ENCODE data around the gene CEP70.
"Not testable (repeated sequence)": the region's sequence is repeated elsewhere in the genome, so short reads cannot be mapped to it uniquely, and the experiment has no call there.

CEP70 gene

GRCh38 chr3:138455801-138456716 is 138.0 kb downstream of the CEP70 start:
- Histone ChIP-seq H4K20me1 (ENCODE audit: insufficient read depth, low read length) (no peaks in the 10 kb centered on the region), H2AFZ (ENCODE audit: low read length) (no peak overlapping the region), H3K9me2 (ENCODE audit: low read depth, low read length) (no peaks in the 10 kb centered on the region), H3K36me3 (ENCODE audit: insufficient read depth, low read length) (no peaks in the 10 kb centered on the region), H3F3A (ENCODE audit: insufficient read depth, low read length) (no peaks in the 10 kb centered on the region), H3K4me1 (ENCODE audit: insufficient read depth, low read length, severe bottlenecking) (no peaks in the 10 kb centered on the region), H3K27ac (ENCODE audit: low read depth, low read length, poor library complexity, severe bottlenecking) (no peak overlapping the region), H3K9ac (ENCODE audit: low read length) (no peak overlapping the region), H3K9me3 (ENCODE audit: low read length) (no peaks in the 10 kb centered on the region), H3K4me2 (ENCODE audit: low read length) (no peak overlapping the region), H3K4me3 (ENCODE audit: low read depth, low read length, poor library complexity, severe bottlenecking) (no peak overlapping the region), H3K79me2 (ENCODE audit: insufficient read depth, low read length) (no peaks in the 10 kb centered on the region), H3K27me3 (ENCODE audit: insufficient read depth, low read length) (no peaks in the 10 kb centered on the region)
- no peak for TF ChIP-seq EZH2 (IDR thresholded peaks at IDR 0.05; ENCODE audit: borderline replicate concordance, low read length)
- no peak for TF ChIP-seq CTCF (IDR thresholded peaks at IDR 0.05; ENCODE audit: low read length)

- not testable (repeated sequence) for H3K36me3 ChIP-seq (ENCODE audit: insufficient read depth, low read length); H3K79me2 ChIP-seq (ENCODE audit: insufficient read depth, low read length); H3K9me3 ChIP-seq (ENCODE audit: low read length); H2AFZ ChIP-seq (ENCODE audit: low read length); H3K4me1 ChIP-seq (ENCODE audit: insufficient read depth, low read length, severe bottlenecking); H3F3A ChIP-seq (ENCODE audit: insufficient read depth, low read length); H3K4me3 ChIP-seq (ENCODE audit: low read depth, low read length, poor library complexity, severe bottlenecking); H3K9me2 ChIP-seq (ENCODE audit: low read depth, low read length); H3K4me2 ChIP-seq (ENCODE audit: low read length); H3K27me3 ChIP-seq (ENCODE audit: insufficient read depth, low read length); H3K27ac ChIP-seq (ENCODE audit: low read depth, low read length, poor library complexity, severe bottlenecking); H4K20me1 ChIP-seq (ENCODE audit: insufficient read depth, low read length); H3K9ac ChIP-seq (ENCODE audit: low read length)
These were observed 140.1 kb downstream of the CEP70 start for GRCh38 chr3:138453940-138454339.

GRCh38 chr3:138452436-138452835 is 141.6 kb downstream of the CEP70 start:
- Histone ChIP-seq H4K20me1 (ENCODE audit: insufficient read depth, low read length) (no peaks in the 10 kb centered on the region), H2AFZ (ENCODE audit: low read length) (no peak overlapping the region), H3K9me3 (ENCODE audit: low read length) (no peaks in the 10 kb centered on the region), H3F3A (ENCODE audit: insufficient read depth, low read length) (no peaks in the 10 kb centered on the region), H3K4me3 (ENCODE audit: low read depth, low read length, poor library complexity, severe bottlenecking) (no peak overlapping the region), H3K9me2 (ENCODE audit: low read depth, low read length) (no peaks in the 10 kb centered on the region), H3K36me3 (ENCODE audit: insufficient read depth, low read length) (no peaks in the 10 kb centered on the region), H3K79me2 (ENCODE audit: insufficient read depth, low read length) (no peaks in the 10 kb centered on the region), H3K9ac (ENCODE audit: low read length) (no peak overlapping the region), H3K27ac (ENCODE audit: low read depth, low read length, poor library complexity, severe bottlenecking) (no peak overlapping the region), H3K4me2 (ENCODE audit: low read length) (no peak overlapping the region), H3K4me1 (ENCODE audit: insufficient read depth, low read length, severe bottlenecking) (no peaks in the 10 kb centered on the region), H3K27me3 (ENCODE audit: insufficient read depth, low read length) (no peaks in the 10 kb centered on the region)
- TF ChIP-seq EZH2 (IDR thresholded peaks at IDR 0.05; ENCODE audit: borderline replicate concordance, low read length) (no peak), CTCF (IDR thresholded peaks at IDR 0.05; ENCODE audit: low read length) (no peak)

All from OCI-LY1 (cell line).